ENCODE results near the gene CDKN2C. TPM values are rescaled to one million over a fixed set of nuclear protein-coding genes. Genes with fewer than 3 reads are reported as not detected.

CDKN2C gene
- total RNA-seq, 8 experiments from 2014 or later = 0.51 to 18.5 (median 3.8) TPM

DNA sequence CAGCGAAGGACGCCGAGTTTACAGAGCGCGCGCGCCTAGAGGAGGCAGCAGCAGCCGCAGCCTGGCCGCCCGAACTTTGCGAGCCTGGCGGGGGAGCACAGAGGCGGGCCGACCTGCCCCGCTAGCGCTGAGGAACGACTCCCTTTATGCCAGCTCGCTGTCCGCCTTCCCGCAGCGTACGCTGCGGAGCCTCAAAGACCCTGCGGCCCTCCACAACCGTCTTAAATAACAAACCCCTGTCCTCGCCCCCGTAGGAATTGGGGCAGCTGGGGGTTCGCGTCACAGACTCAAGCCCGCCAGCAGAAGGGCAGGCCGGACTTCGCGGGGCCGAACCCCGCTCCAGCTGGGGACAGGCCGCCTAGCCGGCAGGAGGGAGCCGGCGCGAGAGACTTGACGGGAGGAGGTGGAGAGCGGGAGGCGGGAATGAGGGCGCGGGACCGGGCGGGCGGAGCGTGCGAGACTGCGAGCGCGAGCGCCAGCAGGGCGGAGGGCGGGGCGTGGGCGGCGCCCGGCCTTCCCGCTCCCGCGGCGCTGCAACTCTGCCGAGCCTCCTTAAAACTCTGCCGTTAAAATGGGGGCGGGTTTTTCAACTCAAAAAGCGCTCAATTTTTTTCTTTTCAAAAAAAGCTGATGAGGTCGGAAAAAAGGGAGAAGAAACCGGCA, 1.8 kb upstream of the CDKN2C start:
- in situ Hi-C loops (cut with MboI; ENCODE audit: low pct_unique_long_range_greater_than_20kb in 2 of 9, low sequenced_read_pairs in 9 of 9, unreplicated experiment in 9 of 9) = loop anchor here in 1 of 9 experiments (25.0 kb wide), 1 partner anchor 219 kb away; no protein-coding TSS in a partner anchor
- peak; percentile 80 to 88 (median 83) for ATAC-seq (replicated peaks in 6 of 8)
- H3K4me3 ChIP-seq = peak overlapping the region; percentile 45 to 74 (median 55)
- H3K27ac ChIP-seq = peak overlapping the region; percentile 23 to 29
- WGBS, 10 experiments = 0 to 1% (median 0%) methylated on average over 2 to 16 of the region's 70 CpGs; no CpG with 5 or more reads in 2 of the 10 experiments
- H3K4me1 ChIP-seq (replicated peaks in 1 of 2) = peaks cover 0 to 4% of the 10 kb centered on the region in 2 donors

- WGBS, 10 experiments = 0 to 2% (median 0%) methylated on average over 2 to 47 of the region's 65 CpGs; no CpG with 5 or more reads in 1 of the 10 experiments
- Histone ChIP-seq H3K4me3 (peak overlapping the region; percentile 45 to 74 (median 55)), H3K4me1 (replicated peaks in 1 of 2) (peaks cover 0 to 4% of the 10 kb centered on the region in 2 donors), H3K27ac (no peak overlapping the region)
- peak; percentile 9 to 34 (median 27) for ATAC-seq (replicated peaks in 6 of 8)
- in situ Hi-C loops (cut with MboI; ENCODE audit: low pct_unique_long_range_greater_than_20kb in 2 of 9, low sequenced_read_pairs in 9 of 9, unreplicated experiment in 9 of 9) = loop anchor here in 1 of 9 experiments (25.0 kb wide), 1 partner anchor 218 kb away; no protein-coding TSS in a partner anchor
Observed at GRCh38 chr1:50968821-50969610, 1.0 kb upstream of the CDKN2C start.

GRCh38 chr1:50970509-50970887, 453 bp downstream of the CDKN2C start:
- no peak overlapping the region for H3K27ac ChIP-seq
- WGBS, 10 experiments = 0 to 14% (median 5%) methylated on average over 1 to 6 of the region's 6 CpGs
- peaks cover 0 to 4% of the 10 kb centered on the region in 2 donors for H3K4me1 ChIP-seq (replicated peaks in 1 of 2)
- peak overlapping the region; percentile 45 to 74 (median 55) for H3K4me3 ChIP-seq
- no peak for ATAC-seq (replicated peaks in 6 of 8)
- in situ Hi-C loops (cut with MboI; ENCODE audit: low pct_unique_long_range_greater_than_20kb in 2 of 9, low sequenced_read_pairs in 9 of 9, unreplicated experiment in 9 of 9) = loop anchor here in 1 of 9 experiments (25.0 kb wide), 1 partner anchor 217 kb away; no protein-coding TSS in a partner anchor

DNA sequence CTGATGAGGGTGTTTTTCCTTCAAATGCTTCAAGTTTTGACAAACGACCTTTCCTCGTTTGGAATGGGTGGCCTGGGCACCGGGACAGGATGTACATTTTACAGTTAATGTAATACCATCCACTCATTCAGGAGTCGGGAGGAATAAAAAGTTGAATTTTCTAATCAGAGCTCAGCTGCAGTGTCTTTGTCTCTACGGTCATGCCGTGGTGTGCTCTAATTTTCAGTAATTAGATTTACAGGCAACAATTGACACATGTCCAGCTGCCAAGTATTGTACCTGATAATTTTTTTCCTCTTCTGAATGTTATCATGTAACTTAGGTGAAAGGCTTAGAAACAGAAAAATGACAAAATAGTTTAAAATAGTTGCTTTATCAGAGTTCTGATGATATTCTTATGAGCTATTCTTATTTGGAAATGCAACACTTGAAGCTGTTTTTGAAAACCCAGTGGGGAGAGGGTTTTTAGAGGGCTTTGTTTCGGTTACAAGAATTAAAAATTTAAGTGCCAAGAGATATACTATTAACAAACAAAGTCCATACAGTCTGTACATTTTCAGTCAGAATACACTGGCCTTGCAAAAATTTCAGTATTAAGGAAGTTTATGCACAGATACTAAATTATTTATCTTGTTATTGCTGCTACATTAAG, 1.0 kb downstream of the CDKN2C start:
- in situ Hi-C loops (cut with MboI; ENCODE audit: low pct_unique_long_range_greater_than_20kb in 2 of 9, low sequenced_read_pairs in 9 of 9, unreplicated experiment in 9 of 9) = loop anchor here in 1 of 9 experiments (25.0 kb wide), 1 partner anchor 216 kb away; no protein-coding TSS in a partner anchor
- Histone ChIP-seq H3K27ac (no peak overlapping the region), H3K4me1 (replicated peaks in 1 of 2) (peaks cover 0 to 4% of the 10 kb centered on the region in 2 donors), H3K4me3 (peak overlapping the region in 4 of 5 donors; percentile 45 to 74 (median 57))
- 3 to 39% (median 12%) methylated on average over 4 to 7 of the region's 7 CpGs; no CpG with 5 or more reads in 1 of the 10 experiments for WGBS, 10 experiments
- no peak for ATAC-seq (replicated peaks in 6 of 8)

DNA sequence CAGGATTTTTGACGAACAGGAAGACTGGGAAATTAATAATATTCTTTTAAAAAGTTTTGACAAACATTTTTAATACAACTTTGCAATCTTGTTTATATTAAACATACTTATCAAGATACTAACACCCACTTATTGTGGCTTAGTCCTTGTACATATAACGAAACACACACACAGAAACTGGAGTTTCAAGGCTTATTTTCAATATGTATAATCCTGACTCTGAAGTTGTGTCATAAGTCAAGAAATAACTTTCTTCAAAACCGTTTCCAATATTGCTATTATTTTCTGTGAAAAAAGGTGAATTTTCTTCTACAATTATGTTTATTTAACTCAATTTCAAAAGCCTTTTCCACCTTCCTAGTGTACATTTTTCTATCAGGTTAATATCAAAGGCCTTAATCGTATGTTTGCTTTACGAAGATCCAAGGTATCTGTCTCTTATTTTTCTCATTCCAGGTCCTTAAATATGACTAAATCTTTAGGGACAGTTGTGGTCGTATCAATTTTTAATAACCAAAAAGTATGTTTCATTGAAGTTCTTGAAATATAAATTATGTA, 1.8 kb downstream of the CDKN2C start:
- 32 to 76% (median 61%) methylated on average over 5 to 6 of the region's 6 CpGs for WGBS, 10 experiments
- in situ Hi-C loops (cut with MboI; ENCODE audit: low pct_unique_long_range_greater_than_20kb in 2 of 9, low sequenced_read_pairs in 9 of 9, unreplicated experiment in 9 of 9) = loop anchor here in 1 of 9 experiments (25.0 kb wide), 1 partner anchor 215 kb away; no protein-coding TSS in a partner anchor
- ATAC-seq (replicated peaks in 6 of 8) = no peak
- H3K4me3 ChIP-seq = no peak overlapping the region
- no peak overlapping the region for H3K27ac ChIP-seq
- peaks cover 1 to 7% of the 10 kb centered on the region in 2 donors for H3K4me1 ChIP-seq (replicated peaks in 1 of 2)

- 11 to 100% (median 80%) methylated on average over 1 of the region's 1 CpG; no CpG with 5 or more reads in 1 of the 10 experiments for WGBS, 10 experiments
- in situ Hi-C loops (cut with MboI; ENCODE audit: low pct_unique_long_range_greater_than_20kb in 2 of 9, low sequenced_read_pairs in 9 of 9, unreplicated experiment in 9 of 9) = loop anchor here in 1 of 9 experiments (25.0 kb wide), 1 partner anchor 215 kb away; no protein-coding TSS in a partner anchor
- ATAC-seq (replicated peaks in 6 of 8) = no peak
- Histone ChIP-seq H3K4me1 (replicated peaks in 1 of 2) (peaks cover 7 to 13% of the 10 kb centered on the region in 2 donors), H3K27ac (no peak overlapping the region), H3K4me3 (no peak overlapping the region)
Observed at GRCh38 chr1:50972766-50973165, 2.7 kb downstream of the CDKN2C start.

GRCh38 chr1:50973255-50973654, 3.2 kb downstream of the CDKN2C start:
- H3K27ac ChIP-seq = no peak overlapping the region
- ATAC-seq (replicated peaks in 6 of 8) = no peak
- peaks cover 10 to 15% of the 10 kb centered on the region in 2 donors for H3K4me1 ChIP-seq (replicated peaks in 1 of 2)
- no peak overlapping the region for H3K4me3 ChIP-seq
- in situ Hi-C loops (cut with MboI; ENCODE audit: low pct_unique_long_range_greater_than_20kb in 2 of 9, low sequenced_read_pairs in 9 of 9, unreplicated experiment in 9 of 9) = loop anchor here in 1 of 9 experiments (25.0 kb wide), 1 partner anchor 214 kb away; no protein-coding TSS in a partner anchor
- 30 to 100% (median 69%) methylated on average over 1 of the region's 1 CpG for WGBS, 10 experiments

DNA sequence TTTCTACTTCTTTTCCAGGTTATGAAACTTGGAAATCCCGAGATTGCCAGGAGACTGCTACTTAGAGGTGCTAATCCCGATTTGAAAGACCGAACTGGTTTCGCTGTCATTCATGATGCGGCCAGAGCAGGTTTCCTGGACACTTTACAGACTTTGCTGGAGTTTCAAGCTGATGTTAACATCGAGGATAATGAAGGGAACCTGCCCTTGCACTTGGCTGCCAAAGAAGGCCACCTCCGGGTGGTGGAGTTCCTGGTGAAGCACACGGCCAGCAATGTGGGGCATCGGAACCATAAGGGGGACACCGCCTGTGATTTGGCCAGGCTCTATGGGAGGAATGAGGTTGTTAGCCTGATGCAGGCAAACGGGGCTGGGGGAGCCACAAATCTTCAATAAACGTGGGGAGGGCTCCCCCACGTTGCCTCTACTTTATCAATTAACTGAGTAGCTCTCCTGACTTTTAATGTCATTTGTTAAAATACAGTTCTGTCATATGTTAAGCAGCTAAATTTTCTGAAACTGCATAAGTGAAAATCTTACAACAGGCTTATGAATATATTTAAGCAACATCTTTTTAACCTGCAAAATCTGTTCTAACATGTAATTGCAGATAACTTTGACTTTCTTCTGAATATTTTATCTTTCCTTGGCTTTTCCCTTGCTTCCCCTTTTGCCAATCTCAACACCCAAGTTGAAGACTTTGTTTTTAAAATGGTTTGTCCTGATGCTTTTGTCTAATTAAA, 4.0 kb downstream of the CDKN2C start:
- ATAC-seq (replicated peaks in 6 of 8) = no peak
- no peak overlapping the region for H3K4me3 ChIP-seq
- WGBS, 10 experiments = 36 to 93% (median 50%) methylated on average over 2 to 13 of the region's 13 CpGs; no CpG with 5 or more reads in 2 of the 10 experiments
- no peak overlapping the region for H3K27ac ChIP-seq
- in situ Hi-C loops (cut with MboI; ENCODE audit: low pct_unique_long_range_greater_than_20kb in 2 of 9, low sequenced_read_pairs in 9 of 9, unreplicated experiment in 9 of 9) = loop anchor here in 1 of 9 experiments (25.0 kb wide), 1 partner anchor 213 kb away; no protein-coding TSS in a partner anchor
- peaks cover 11 to 18% of the 10 kb centered on the region in 2 donors for H3K4me1 ChIP-seq (replicated peaks in 1 of 2)

- 82 to 100% (median 92%) methylated on average over 1 of the region's 1 CpG; no CpG with 5 or more reads in 2 of the 10 experiments for WGBS, 10 experiments
- in situ Hi-C loops (cut with MboI; ENCODE audit: low pct_unique_long_range_greater_than_20kb in 2 of 9, low sequenced_read_pairs in 9 of 9, unreplicated experiment in 9 of 9) = loop anchor here in 1 of 9 experiments (25.0 kb wide), 1 partner anchor 213 kb away; no protein-coding TSS in a partner anchor
- no peak overlapping the region for H3K4me3 ChIP-seq
- H3K27ac ChIP-seq = no peak overlapping the region
- ATAC-seq (replicated peaks in 6 of 8) = no peak
- peaks cover 11 to 18% of the 10 kb centered on the region in 2 donors for H3K4me1 ChIP-seq (replicated peaks in 1 of 2)
Observed at GRCh38 chr1:50974618-50974935, 4.5 kb downstream of the CDKN2C start.

DNA sequence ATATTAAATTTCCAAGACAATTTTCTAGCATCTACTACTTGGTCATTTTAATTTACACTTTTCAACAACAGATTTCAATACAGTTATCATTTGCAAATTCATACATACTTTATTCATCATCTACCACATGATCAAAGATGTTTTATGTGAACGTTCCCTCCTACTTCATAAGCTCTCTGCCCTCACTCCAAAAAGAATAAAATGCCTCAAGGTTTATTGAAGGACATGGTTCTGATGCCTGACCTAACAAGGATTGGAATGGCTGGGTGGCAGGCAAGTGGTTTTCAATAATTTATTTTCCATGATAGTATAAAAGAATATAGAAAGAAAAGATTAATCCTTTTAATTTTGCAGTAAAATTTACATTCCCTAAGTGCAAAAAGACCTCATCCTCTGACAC, 5.4 kb downstream of the CDKN2C start:
- WGBS, 10 experiments = 0 to 88% (median 23%) methylated on average over 1 of the region's 1 CpG
- no peak overlapping the region for H3K4me3 ChIP-seq
- peaks cover 11 to 18% of the 10 kb centered on the region in 2 donors for H3K4me1 ChIP-seq (replicated peaks in 1 of 2)
- no peak overlapping the region for H3K27ac ChIP-seq
- ATAC-seq (replicated peaks in 6 of 8) = no peak
- in situ Hi-C loops (cut with MboI; ENCODE audit: low pct_unique_long_range_greater_than_20kb in 2 of 9, low sequenced_read_pairs in 9 of 9, unreplicated experiment in 9 of 9) = no loop called here

GRCh38 chr1:50976111-50976889, 6.3 kb downstream of the CDKN2C start:
- peak overlapping the region in 1 of 5 donors; percentile 46 for H3K4me3 ChIP-seq
- no peak for ATAC-seq (replicated peaks in 6 of 8)
- H3K4me1 ChIP-seq (replicated peaks in 1 of 2) = peaks cover 11 to 13% of the 10 kb centered on the region in 2 donors
- 7 to 85% (median 32%) methylated on average over 2 to 19 of the region's 19 CpGs; no CpG with 5 or more reads in 1 of the 10 experiments for WGBS, 10 experiments
- H3K27ac ChIP-seq = no peak overlapping the region
- in situ Hi-C loops (cut with MboI; ENCODE audit: low pct_unique_long_range_greater_than_20kb in 2 of 9, low sequenced_read_pairs in 9 of 9, unreplicated experiment in 9 of 9) = no loop called here
